Activated CD4-positive, alpha-beta T cell treated with anti-CD3 and anti-CD28 coated beads, Interleukin-10, Interleukin-2, amounts not matched to agents 100 ng/mL and 50 ng/mL, durations not matched to agents 16 hours and 8 hours (primary cell): ENCODE measurements around the gene RAPGEF4.

ENCODE experiments used
- DNase-seq: peaks from one replicate; pipeline ENCODE4 v3.0.0-alpha.2; 2020

The RAPGEF4 gene

GRCh38 chr2:172945510-172945850 is 209.8 kb downstream of the RAPGEF4 start:
- DNase-seq: no peak

- no peak for DNase-seq
Observed at GRCh38 chr2:172947461-172948153, 212.0 kb downstream of the RAPGEF4 start.

- DNase-seq: no peak
Observed at GRCh38 chr2:172949522-172949921, 213.9 kb downstream of the RAPGEF4 start.

- DNase-seq: no peak
Observed at GRCh38 chr2:172950565-172950964, 214.9 kb downstream of the RAPGEF4 start.

- DNase-seq: no peak
Observed at GRCh38 chr2:172951554-172951953, 215.9 kb downstream of the RAPGEF4 start.

- no peak for DNase-seq
Observed at GRCh38 chr2:172953411-172953810, 217.8 kb downstream of the RAPGEF4 start.

- no peak for DNase-seq
Observed at GRCh38 chr2:172953970-172954852, 218.6 kb downstream of the RAPGEF4 start.

- DNase-seq: no peak
Observed at GRCh38 chr2:172955587-172955986, 219.9 kb downstream of the RAPGEF4 start.

GRCh38 chr2:172957734-172958133 is 222.1 kb downstream of the RAPGEF4 start:
- no peak for DNase-seq

- DNase-seq: no peak
Observed at GRCh38 chr2:172962082-172962481, 226.4 kb downstream of the RAPGEF4 start.

GRCh38 chr2:172962824-172963223 is 227.2 kb downstream of the RAPGEF4 start:
- DNase-seq: peak; percentile 28

GRCh38 chr2:172964511-172965139 is 229.0 kb downstream of the RAPGEF4 start:
- DNase-seq: no peak

GRCh38 chr2:172965433-172966212 is 230.0 kb downstream of the RAPGEF4 start:
- DNase-seq: no peak

- DNase-seq: no peak
Observed at GRCh38 chr2:172967036-172967982, 231.7 kb downstream of the RAPGEF4 start.

- DNase-seq: no peak
Observed at GRCh38 chr2:172968061-172968469, 232.4 kb downstream of the RAPGEF4 start.

GRCh38 chr2:172969166-172969565 is 233.5 kb downstream of the RAPGEF4 start:
- DNase-seq: no peak

- no peak for DNase-seq
Observed at GRCh38 chr2:172969609-172970008, 234.0 kb downstream of the RAPGEF4 start.

- peak; percentile 51 for DNase-seq
Observed at GRCh38 chr2:172970660-172971059, 235.0 kb downstream of the RAPGEF4 start.

- peak; percentile 57 for DNase-seq
Observed at GRCh38 chr2:172972005-172972619, 236.5 kb downstream of the RAPGEF4 start.

GRCh38 chr2:172974762-172975161 is 239.1 kb downstream of the RAPGEF4 start:
- DNase-seq: no peak

- no peak for DNase-seq
Observed at GRCh38 chr2:172976116-172976515, 240.5 kb downstream of the RAPGEF4 start.
